Heart right ventricle (tissue), 16 donors: ENCODE measurements around the gene SP140. TPM values are rescaled to one million over a fixed set of nuclear protein-coding genes. Genes with fewer than 3 reads are reported as not detected.
"Not testable (repeated sequence)": the region's sequence is repeated elsewhere in the genome, so short reads cannot be mapped to it uniquely, and the experiment has no call there.

Source experiments
- ATAC-seq, 8 donors: fragments of 200-7000 bp; cut with Tn5 transposase; one replicate each; pipeline ENCODE4 v1.9.1; 2020; ENCODE audit warnings: mild to moderate bottlenecking in 8 of 8, moderate library complexity in 8 of 8, moderate number of reproducible peaks in 1 of 8
- DNase-seq, 2 donors: peaks; one replicate each; pipeline ENCODE4 v3.0.0-alpha.2; 2020
- H3K27ac ChIP-seq, 10 donors: fragments of 200-600 bp; sonication (generic) in 2 of 10; one replicate each; pipeline versions ENCODE4 v1.5.0 to v1.8.0; 2020 to 2022; ENCODE audit warnings: mild to moderate bottlenecking in 3 of 10
- H3K27me3 ChIP-seq, 7 donors: fragments of 200-600 bp; one replicate each; pipeline ENCODE4 v1.8.0; 2021 to 2022; ENCODE audit warnings: mild to moderate bottlenecking in 2 of 7
- H3K36me3 ChIP-seq, 9 donors: fragments of 200-600 bp; sonication (generic) in 1 of 9; one replicate each; pipeline versions ENCODE4 v1.5.0 to v1.8.0; 2020 to 2022; ENCODE audit warnings: mild to moderate bottlenecking in 2 of 9
- H3K4me1 ChIP-seq, 9 donors: fragments of 200-600 bp; sonication (generic) in 1 of 9; one replicate each; pipeline versions ENCODE4 v1.5.0 to v1.8.0; 2020 to 2022; ENCODE audit warnings: mild to moderate bottlenecking in 4 of 9
- H3K4me3 ChIP-seq, 10 donors: fragments of 200-600 bp; sonication (generic) in 2 of 10; one replicate each; pipeline versions ENCODE4 v1.5.0 to v1.8.0; 2020 to 2022; ENCODE audit warnings: mild to moderate bottlenecking in 7 of 10, moderate library complexity in 2 of 10
- H3K9me3 ChIP-seq, 11 donors: fragments of 200-600 bp in 10 of 11; sonication (generic) in 2 of 11; one replicate each; pipeline versions ENCODE4 v1.5.0 to v1.8.0; 2013 to 2022; ENCODE audit warnings: mild to moderate bottlenecking in 2 of 11, control low read depth in 1 of 11, moderate library complexity in 1 of 11
- CTCF ChIP-seq, 9 donors: fragments of 200-600 bp; sonication (generic) in 2 of 9; IDR thresholded peaks; one replicate each; pipeline versions ENCODE4 v1.5.0 to v1.8.0; 2021 to 2022; ENCODE audit warnings: antibody characterized with exemption in 9 of 9, mild to moderate bottlenecking in 5 of 9, moderate library complexity in 1 of 9
- WGBS, 2 donors: extraction: QIAGEN DNeasy Blood & Tissue Kit; methylation state at CpG; one replicate each; pipeline ENCODE4 v1.1.7; 2013; ENCODE audit warnings: inconsistent platforms in 1 of 2; 5-methylcytosine and 5-hydroxymethylcytosine counted together
- intact Hi-C, 10 donors: fragments of 100-400 bp; cut with DNase I; formaldehyde crosslinking; loops; one replicate each; pipeline versions ENCODE4 v1.11.1 to v1.14.2; 2022
- polyA plus RNA-seq, 2 donors: library from polyadenylated mRNA; stranded (reverse); fragments of 200-250 nt; gene quantifications; one replicate each; pipeline ENCODE4 v1.2.3, GENCODE V29; 2013
- total RNA-seq, 10 donors: library from RNA; stranded (reverse); fragmentation: NEBNext Ultra II Directional in 3 of 10; extraction: Animal tissue kit (Norgen Biotek cat#: 25700) in 3 of 10; gene quantifications; one replicate each; pipeline versions ENCODE4 v1.2.1 to v1.2.4, GENCODE V29; 2021 to 2023
- donor health status: Arrhythmogenic right ventricular cardiomyopathy.
- donor health status: ischemic (EF 13 %, LVEDD 7.1; RV severe dilation, severe dysfunction).
- donor health status: healthy with polysubstance abuse.
- donor health status: DM: no; HTN: yes; CAD: no.
- donor health status: DM: no; HTN: no; CAD: no.
- donor health status: ischemic (EF 25% LVEDD 6.9; RV normal size, moderate dysfunction).
- donor health status: ischemic (EF 25% LVEDD 5.7; RV mildly dilated, moderate dysfunction).
- donor health status: healthy.
- donor health status: DM: yes; HTN: yes; CAD: no.
- donor health status: Ischemic cardiomyopathy.
- donor health status: ischemic (EF 35%, LVEDD 5.7; RV mildly dilated, moderate dysfunction).
- donor health status: nonischemic (EF 11% LVEDD 7.7; RV severe dilation, severe dysfunction).
- donor health status: DM: yes; HTN: yes; CAD: no.
- donor health status: PGD.
- donor health status: ischemic (EF 29% LVEDD 5.4; RV normal size, mild dysfunction).
- donor health status: nonischemic (EF 23%, LVEDD 6.1; RV moderate dilation, normal function).

The SP140 gene
- total and polyA plus RNA-seq, 12 donors, result 0.09 to 3.3 (median 0.58) TPM; not detected in 2

DNA sequence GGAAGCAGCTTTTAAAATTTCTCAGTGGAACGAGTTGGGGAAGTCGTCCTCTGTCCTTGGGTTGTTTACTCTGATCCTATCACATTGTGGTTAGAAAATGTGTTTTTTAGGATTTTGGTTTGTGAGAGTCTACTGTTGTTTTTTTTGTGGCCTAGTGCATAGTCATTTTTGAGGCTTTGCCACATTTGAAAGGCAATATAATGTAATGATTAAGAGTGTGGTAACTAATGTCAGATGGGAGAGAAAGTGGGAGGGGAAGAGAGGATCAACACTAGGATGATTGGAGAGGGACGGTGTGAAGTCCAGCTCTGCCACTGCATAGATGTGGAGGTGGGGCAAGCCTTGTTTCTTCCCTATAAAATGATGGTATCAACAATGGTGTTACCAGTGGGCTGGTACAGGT is 109.9 kb downstream of the SP140 start:
- intact Hi-C loops, result no loop called here
- no peak for TF ChIP-seq CTCF (IDR thresholded peaks at IDR 0.05)
- Histone ChIP-seq H3K36me3 (peaks cover 0 to 35% (median 0%) of the 10 kb centered on the region in 9 donors), H3K4me1 (peaks cover 0 to 14% (median 0%) of the 10 kb centered on the region in 9 donors), H3K27me3 (no peaks in the 10 kb centered on the region), H3K9me3 (no peaks in the 10 kb centered on the region), H3K27ac (peak overlapping the region in 2 of 10 donors; percentile 1 to 8), H3K4me3 (no peak overlapping the region)
- DNase-seq (no peak), ATAC-seq (no peak)
- 42 to 62% methylated on average over 3 of the region's 3 CpGs for WGBS, 2 donors

DNA sequence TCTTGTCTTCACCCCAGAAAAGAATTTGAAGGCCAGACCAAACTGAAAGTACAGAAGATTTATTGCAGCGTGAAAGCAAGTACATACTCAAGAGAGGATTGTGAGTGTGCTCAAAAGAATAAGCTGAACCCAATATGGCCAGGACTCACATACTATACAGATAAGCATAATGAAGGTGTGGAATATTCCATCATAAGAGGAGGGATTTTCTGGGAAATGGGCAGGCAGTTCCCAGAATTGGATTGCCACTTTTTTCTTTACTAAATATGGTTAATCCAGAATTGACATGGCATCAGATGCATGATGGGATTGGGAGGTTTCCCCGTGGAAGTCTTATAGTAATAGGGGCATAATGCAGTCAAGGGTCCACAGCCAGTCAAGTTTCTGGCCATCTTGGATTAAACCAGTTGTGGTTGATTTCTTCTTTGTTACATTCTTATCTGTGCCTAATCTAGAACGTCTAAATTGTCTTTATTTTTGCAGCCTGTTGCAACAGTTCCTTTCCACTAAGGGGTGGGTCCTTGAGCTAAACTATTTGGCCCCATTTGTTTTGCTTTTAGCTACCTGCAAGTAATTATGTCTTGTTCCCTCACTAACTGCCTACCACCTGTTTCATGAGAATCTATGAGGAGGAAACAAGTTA is 110.4 kb downstream of the SP140 start:
- 75% methylated on average over 3 of the region's 3 CpGs for whole genome bisulfite sequencing, 2 donors
- Histone ChIP-seq H3K9me3 (no peaks in the 10 kb centered on the region), H3K36me3 (peaks cover 0 to 35% (median 0%) of the 10 kb centered on the region in 9 donors), H3K4me3 (no peak overlapping the region), H3K27ac (peak overlapping the region in 1 of 10 donors; percentile 1), H3K27me3 (no peaks in the 10 kb centered on the region), H3K4me1 (peaks cover 0 to 13% (median 0%) of the 10 kb centered on the region in 9 donors)
- ATAC-seq (no peak), DNase-seq (no peak)
- intact Hi-C loops, result no loop called here
- no peak for TF ChIP-seq CTCF (IDR thresholded peaks at IDR 0.05)

GRCh38 chr2:230341936-230342528 is 116.5 kb downstream of the SP140 start:
- H3K27me3 ChIP-seq, intact Hi-C loops: not testable (repeated sequence)
- 90 to 94% methylated on average over 33 of the region's 33 CpGs for WGBS, 2 donors

DNA sequence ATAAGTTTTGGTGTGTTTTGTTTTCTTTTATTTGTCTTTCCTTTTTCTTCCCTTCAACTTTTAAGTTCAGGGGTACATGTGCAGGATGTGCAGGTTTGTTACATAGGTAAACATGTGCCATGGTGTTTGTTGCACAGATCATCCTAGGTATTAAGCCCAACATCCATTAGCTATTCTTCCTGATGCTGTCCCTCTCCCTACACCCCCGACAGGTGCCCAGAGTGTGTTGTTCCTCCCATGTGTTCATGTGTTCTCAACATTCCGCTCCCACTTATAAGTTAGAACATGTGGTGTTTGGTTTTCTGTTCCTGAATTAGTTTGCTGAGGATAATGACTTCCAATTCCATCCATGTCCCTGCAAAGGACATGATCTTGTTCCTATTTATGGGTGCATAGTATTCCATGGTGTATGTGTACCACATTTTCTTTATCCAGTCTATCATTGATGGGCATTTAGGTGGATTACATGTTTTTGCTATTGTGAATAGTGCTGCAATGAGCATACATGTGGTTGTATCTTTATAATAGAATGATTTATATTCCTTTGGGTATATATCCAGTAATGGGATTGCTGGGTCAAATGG is 117.6 kb downstream of the SP140 start:
- ATAC-seq, DNase-seq, H3K27me3 ChIP-seq, intact Hi-C loops, H3K27ac ChIP-seq, H3K4me1 ChIP-seq, H3K4me3 ChIP-seq: not testable (repeated sequence)
- WGBS, 2 donors, result 90 to 91% methylated on average over 2 of the region's 2 CpGs
- H3K9me3 ChIP-seq, result peaks cover 0 to 46% (median 19%) of the 10 kb centered on the region in 11 donors
- peaks cover 0 to 33% (median 0%) of the 10 kb centered on the region in 9 donors for H3K36me3 ChIP-seq

More at GRCh38 chr2:230341936-230342528, 116.5 kb downstream of the SP140 start:
- H3K4me3 ChIP-seq, H3K4me1 ChIP-seq, H3K27ac ChIP-seq, DNase-seq, ATAC-seq: not testable (repeated sequence)
- Histone ChIP-seq H3K36me3 (peaks cover 0 to 33% (median 0%) of the 10 kb centered on the region in 9 donors), H3K9me3 (peaks cover 0 to 46% (median 19%) of the 10 kb centered on the region in 11 donors)

DNA sequence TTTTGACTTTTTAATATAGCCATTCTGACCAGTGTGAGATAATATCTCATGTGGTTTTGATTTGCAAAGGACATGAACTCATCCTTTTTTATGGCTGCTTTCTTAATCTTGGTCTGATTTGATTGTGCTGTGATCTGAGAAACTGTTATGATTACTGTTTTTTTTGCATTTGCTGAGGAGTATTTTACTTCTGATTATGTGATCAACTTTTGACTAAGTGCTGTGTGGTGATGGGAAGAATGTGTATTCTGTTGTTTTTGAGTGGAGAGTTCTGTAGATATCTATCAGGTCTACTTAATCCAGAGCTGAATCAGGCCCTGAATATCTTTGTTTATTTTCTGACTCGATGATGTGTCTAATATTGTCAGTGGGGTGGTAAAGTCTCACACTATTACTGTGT is 118.2 kb downstream of the SP140 start:
- Histone ChIP-seq H3K9me3 (peaks cover 0 to 46% (median 19%) of the 10 kb centered on the region in 11 donors), H3K27me3 (no peaks in the 10 kb centered on the region), H3K27ac (no peak overlapping the region), H3K36me3 (peaks cover 0 to 33% (median 0%) of the 10 kb centered on the region in 9 donors), H3K4me1 (peaks cover 0 to 15% (median 0%) of the 10 kb centered on the region in 9 donors), H3K4me3 (no peak overlapping the region)
- intact Hi-C loops, result no loop called here
- DNase-seq (no peak), ATAC-seq (no peak)
- 70 to 84% methylated on average over 1 of the region's 1 CpG for whole genome bisulfite sequencing, 2 donors
- no peak for TF ChIP-seq CTCF (IDR thresholded peaks at IDR 0.05)
